Mononuclear cell (primary cell): ENCODE data around the gene EMP2. TPM values are rescaled to one million over a fixed set of nuclear protein-coding genes. Genes with fewer than 3 reads are reported as not detected.

Experiments used
- H3K27me3 ChIP-seq: 2 replicates; pipeline ENCODE4 v1.6.0; 2011; ENCODE audit warnings: low read length, control low read depth; ENCODE audit not compliant: insufficient read depth
- H3K4me1 ChIP-seq: 2 replicates; pipeline ENCODE4 v1.5.1; 2011; ENCODE audit warnings: mild to moderate bottlenecking, low read length, control low read depth; ENCODE audit not compliant: insufficient read depth
- H3K4me3 ChIP-seq: 2 replicates; pipeline ENCODE4 v1.5.1; 2011; ENCODE audit warnings: mild to moderate bottlenecking, low read length, moderate library complexity
- H3K9me3 ChIP-seq: 2 replicates; pipeline ENCODE4 v1.5.1; 2011; ENCODE audit warnings: low read depth, mild to moderate bottlenecking, control low read depth, low read length
- total RNA-seq: library from RNA; depleted of rRNA; stranded (reverse); fragments of >200 nt; gene quantifications from one replicate; pipeline ENCODE4 v1.2.3, GENCODE V29; 2012

The EMP2 gene
- total RNA-seq, 1 donor, result 0.10 TPM

- Histone ChIP-seq H3K9me3 (no peaks in the 10 kb centered on the region), H3K27me3 (no peaks in the 10 kb centered on the region), H3K4me1 (peaks cover 5% of the 10 kb centered on the region), H3K4me3 (no peak overlapping the region)
These were observed 17.8 kb upstream of the EMP2 start for GRCh38 chr16:10598157-10598556.

- no peak overlapping the region for H3K4me3 ChIP-seq
- peaks cover 5% of the 10 kb centered on the region for H3K4me1 ChIP-seq
- H3K27me3 ChIP-seq, result no peaks in the 10 kb centered on the region
- no peaks in the 10 kb centered on the region for H3K9me3 ChIP-seq
These were observed 16.8 kb upstream of the EMP2 start for GRCh38 chr16:10597187-10597601.

DNA sequence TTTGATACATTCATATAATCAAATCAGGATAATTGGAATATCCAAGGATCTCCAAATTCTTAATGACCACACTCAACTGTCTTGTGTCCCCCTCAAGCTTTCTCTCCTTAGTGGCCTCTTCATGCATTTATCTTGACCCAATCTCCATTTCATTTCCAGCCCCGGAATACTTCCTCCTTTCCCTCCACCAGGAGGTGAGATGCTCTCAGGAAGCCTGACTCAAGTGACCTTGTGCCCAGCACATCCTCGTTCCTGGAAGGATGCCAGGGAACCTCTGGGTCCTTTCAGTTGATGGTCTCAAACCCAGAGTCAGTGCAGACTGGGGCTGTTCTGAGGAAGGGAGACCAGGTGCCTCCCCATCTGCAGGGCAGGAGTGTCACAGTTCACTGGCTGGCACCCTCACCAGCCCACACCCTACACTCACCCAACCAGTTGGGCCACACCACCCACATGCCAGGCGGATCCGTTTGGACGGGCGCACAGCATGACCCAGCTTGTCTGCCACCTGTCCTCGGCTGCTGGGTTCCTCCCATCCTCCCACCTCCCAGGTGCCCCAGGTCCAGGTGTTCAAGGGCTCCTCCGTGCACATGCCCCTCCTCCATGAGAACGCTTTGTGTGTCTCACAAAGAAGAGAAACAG, 14.0 kb upstream of the EMP2 start:
- Histone ChIP-seq H3K27me3 (no peaks in the 10 kb centered on the region), H3K9me3 (no peaks in the 10 kb centered on the region), H3K4me1 (peaks cover 4% of the 10 kb centered on the region), H3K4me3 (no peak overlapping the region)

- no peaks in the 10 kb centered on the region for H3K9me3 ChIP-seq
- H3K4me1 ChIP-seq, result no peaks in the 10 kb centered on the region
- H3K4me3 ChIP-seq, result no peak overlapping the region
- no peaks in the 10 kb centered on the region for H3K27me3 ChIP-seq
These were observed 12.2 kb upstream of the EMP2 start for GRCh38 chr16:10592611-10593010.

DNA sequence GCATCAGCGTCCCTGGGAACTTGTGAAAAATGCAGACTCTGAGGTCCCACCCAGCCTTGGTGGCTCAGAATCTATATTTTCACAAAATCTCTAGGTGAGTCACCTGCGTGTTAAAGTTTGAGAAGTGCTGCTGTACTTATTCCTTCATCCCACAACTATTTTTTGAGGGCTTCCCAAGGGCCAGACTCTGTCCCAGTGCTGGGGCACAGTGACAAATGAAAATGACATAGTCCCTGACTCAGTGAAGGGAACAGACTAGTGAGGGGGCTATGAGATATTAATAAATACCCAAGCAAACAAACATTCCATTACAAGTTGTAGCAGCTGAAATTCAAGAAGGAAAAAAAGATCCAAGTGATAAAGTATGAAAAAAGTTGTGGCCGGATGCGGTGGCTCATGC, 9.9 kb upstream of the EMP2 start:
- Histone ChIP-seq H3K4me1 (no peaks in the 10 kb centered on the region), H3K4me3 (no peak overlapping the region), H3K27me3 (no peaks in the 10 kb centered on the region), H3K9me3 (no peaks in the 10 kb centered on the region)

GRCh38 chr16:10589109-10589508, 8.7 kb upstream of the EMP2 start:
- Histone ChIP-seq H3K27me3 (no peaks in the 10 kb centered on the region), H3K4me1 (no peaks in the 10 kb centered on the region), H3K9me3 (no peaks in the 10 kb centered on the region), H3K4me3 (no peak overlapping the region)

DNA sequence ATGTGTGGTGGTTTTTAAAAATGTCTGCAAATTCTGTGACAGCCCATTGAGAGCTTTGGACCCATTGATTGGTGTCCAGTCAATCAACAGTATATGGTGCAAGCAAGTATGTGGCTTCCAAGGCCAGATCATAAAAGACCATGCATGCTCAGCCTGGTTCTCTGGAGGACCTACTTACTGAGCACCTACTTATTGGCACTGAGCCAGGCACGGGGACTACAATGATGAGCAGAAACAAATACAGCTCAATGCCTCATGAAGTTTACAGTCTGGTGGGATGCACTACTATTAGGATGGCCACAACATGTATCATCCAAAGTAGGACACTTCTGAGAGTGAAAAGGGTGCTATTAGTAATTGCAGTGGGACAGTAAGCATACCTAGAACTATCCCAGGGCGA, 7.2 kb upstream of the EMP2 start:
- Histone ChIP-seq H3K9me3 (no peaks in the 10 kb centered on the region), H3K4me3 (no peak overlapping the region), H3K27me3 (peaks cover 7% of the 10 kb centered on the region), H3K4me1 (no peaks in the 10 kb centered on the region)

DNA sequence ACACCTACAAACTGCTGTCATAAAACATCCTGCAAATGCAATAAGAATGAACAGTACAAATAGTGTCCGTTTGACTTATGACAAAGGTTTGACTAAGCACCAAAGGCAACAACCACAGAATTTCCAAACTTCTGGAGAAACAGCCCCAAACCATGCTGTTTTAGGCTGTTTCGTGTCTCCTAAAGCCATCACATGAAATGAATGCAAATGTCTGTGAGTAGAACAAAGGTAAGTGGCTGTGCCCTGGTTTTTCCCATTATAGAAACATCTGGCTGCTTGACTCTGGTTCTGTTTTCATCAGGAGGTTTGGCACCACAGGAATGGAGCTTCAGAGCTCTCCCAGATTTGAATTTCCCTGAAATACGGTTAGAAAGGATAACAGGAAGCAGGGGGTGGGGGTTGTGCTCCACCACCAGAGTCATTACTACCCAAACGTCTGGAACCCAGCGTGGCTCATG, 4.6 kb upstream of the EMP2 start:
- Histone ChIP-seq H3K4me3 (no peak overlapping the region), H3K9me3 (no peaks in the 10 kb centered on the region), H3K4me1 (no peaks in the 10 kb centered on the region), H3K27me3 (peaks cover 28% of the 10 kb centered on the region)

GRCh38 chr16:10583269-10583668, 2.9 kb upstream of the EMP2 start:
- H3K4me1 ChIP-seq, result no peaks in the 10 kb centered on the region
- H3K27me3 ChIP-seq, result peaks cover 44% of the 10 kb centered on the region
- H3K9me3 ChIP-seq, result no peaks in the 10 kb centered on the region
- H3K4me3 ChIP-seq, result no peak overlapping the region

DNA sequence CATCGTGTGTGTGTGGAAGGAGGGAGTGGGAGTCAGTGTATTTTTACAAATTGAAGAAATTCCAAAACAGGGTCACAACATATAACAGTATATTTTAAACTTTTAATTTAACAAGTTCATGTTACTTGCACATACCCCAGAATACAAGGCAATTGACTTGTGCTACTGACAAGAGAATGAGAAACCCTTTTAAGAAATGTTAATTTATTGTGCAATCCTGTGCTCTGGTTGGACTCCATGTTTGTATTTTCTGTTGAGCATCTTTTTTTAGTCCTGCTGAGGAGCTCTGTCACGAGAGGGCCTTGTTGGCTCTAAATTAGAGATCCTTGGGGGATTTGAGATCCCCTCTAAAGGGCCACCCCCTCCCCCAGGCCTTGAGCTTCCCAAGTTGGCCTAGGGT, 1.1 kb upstream of the EMP2 start:
- peaks cover 44% of the 10 kb centered on the region for H3K27me3 ChIP-seq
- H3K4me3 ChIP-seq, result no peak overlapping the region
- no peaks in the 10 kb centered on the region for H3K4me1 ChIP-seq
- no peaks in the 10 kb centered on the region for H3K9me3 ChIP-seq

DNA sequence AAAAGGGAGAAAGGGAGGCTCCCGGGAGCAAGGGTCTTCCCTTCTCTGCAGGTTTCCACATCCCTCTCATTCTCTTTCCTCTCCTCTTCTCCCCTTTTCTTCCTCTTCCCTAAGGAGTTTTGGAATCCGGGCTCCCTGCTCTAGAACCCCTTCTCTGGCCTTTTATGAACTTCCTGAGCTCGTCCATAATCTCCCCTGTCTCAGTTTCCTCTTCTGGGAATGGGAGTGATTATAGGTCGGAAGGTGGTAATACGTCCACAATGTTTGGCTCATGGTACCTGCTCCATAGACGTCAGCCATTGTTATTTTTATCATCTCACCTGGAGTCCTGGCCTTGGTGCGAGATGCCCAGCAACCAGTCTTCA, 467 bp upstream of the EMP2 start:
- peaks cover 44% of the 10 kb centered on the region for H3K27me3 ChIP-seq
- no peaks in the 10 kb centered on the region for H3K4me1 ChIP-seq
- H3K9me3 ChIP-seq, result no peaks in the 10 kb centered on the region
- no peak overlapping the region for H3K4me3 ChIP-seq

GRCh38 chr16:10579575-10579964, 828 bp downstream of the EMP2 start:
- H3K9me3 ChIP-seq, result no peaks in the 10 kb centered on the region
- H3K4me1 ChIP-seq, result no peaks in the 10 kb centered on the region
- peaks cover 44% of the 10 kb centered on the region for H3K27me3 ChIP-seq
- H3K4me3 ChIP-seq, result no peak overlapping the region

- H3K4me1 ChIP-seq, result no peaks in the 10 kb centered on the region
- H3K27me3 ChIP-seq, result peaks cover 41% of the 10 kb centered on the region
- no peaks in the 10 kb centered on the region for H3K9me3 ChIP-seq
- no peak overlapping the region for H3K4me3 ChIP-seq
These were observed 1.7 kb downstream of the EMP2 start for GRCh38 chr16:10578474-10579316.

- peaks cover 37% of the 10 kb centered on the region for H3K27me3 ChIP-seq
- no peaks in the 10 kb centered on the region for H3K4me1 ChIP-seq
- no peaks in the 10 kb centered on the region for H3K9me3 ChIP-seq
- H3K4me3 ChIP-seq, result no peak overlapping the region
These were observed 2.8 kb downstream of the EMP2 start for GRCh38 chr16:10577305-10578202.
